Kidney (tissue), 14 donors: ENCODE measurements around the gene PACS1. TPM values are rescaled to one million over a fixed set of nuclear protein-coding genes. Genes with fewer than 3 reads are reported as not detected.

Experiments used
- DNase-seq, 5 donors: peaks; one replicate each; pipeline ENCODE4 v3.0.0-alpha.2; 2013 to 2020
- FAIRE-seq: peaks from 2 replicates; lab custom pipeline; 2012; peaks lifted over from hg19 to GRCh38; lab: Jason Lieb, UNC
- H3K27ac ChIP-seq, 2 donors: one replicate each; pipeline ENCODE4 v1.7.0; 2013; ENCODE audit warnings: low read depth in 2 of 2, low read length in 2 of 2, inconsistent platforms in 1 of 2
- H3K27me3 ChIP-seq: one replicate; pipeline ENCODE4 v1.7.1; 2013; ENCODE audit warnings: low read length, inconsistent platforms; ENCODE audit not compliant: control insufficient read depth, insufficient read depth
- H3K36me3 ChIP-seq, 3 donors: one replicate each; pipeline versions ENCODE4 v1.7.0 to v1.7.1; 2013; ENCODE audit warnings: low read length in 3 of 3, control low read depth in 1 of 3, inconsistent platforms in 1 of 3; ENCODE audit not compliant: insufficient read depth in 3 of 3, control insufficient read depth in 2 of 3
- H3K4me1 ChIP-seq, 3 donors: one replicate each; pipeline versions ENCODE4 v1.7.0 to v1.7.1; 2013; ENCODE audit warnings: low read length in 3 of 3, inconsistent platforms in 1 of 3, low read depth in 1 of 3; ENCODE audit not compliant: control insufficient read depth in 2 of 3, insufficient read depth in 2 of 3
- H3K4me3 ChIP-seq, 3 donors: one replicate each; pipeline versions ENCODE4 v1.7.0 to v1.8.1; 2013; ENCODE audit warnings: low read length in 3 of 3, control low read depth in 1 of 3, inconsistent platforms in 1 of 3
- H3K9ac ChIP-seq, 3 donors: one replicate each; pipeline versions ENCODE4 v1.7.0 to v1.7.1; 2013; ENCODE audit warnings: low read length in 3 of 3, control low read depth in 1 of 3, inconsistent platforms in 1 of 3
- H3K9me3 ChIP-seq, 3 donors: one replicate each; pipeline versions ENCODE4 v1.7.0 to v1.7.1; 2013; ENCODE audit warnings: low read length in 3 of 3, control low read depth in 1 of 3, inconsistent platforms in 1 of 3; ENCODE audit not compliant: control insufficient read depth in 2 of 3, insufficient read depth in 1 of 3
- intact Hi-C: fragments of 100-400 bp; cut with DNase I; formaldehyde crosslinking; loops from one replicate; pipeline ENCODE4 v1.11.1; 2022
- polyA plus RNA-seq: library from polyadenylated mRNA; stranded (reverse); fragments of 350-450 nt; fragmentation: Illumina TruSeq; extraction: RNeasy Lipid Tissue Mini Kit (QIAGEN cat#74804); gene quantifications from one replicate; pipeline ENCODE4 v1.2.3, GENCODE V29; 2014; ENCODE audit warnings: low read depth, low replicate concordance; ENCODE audit not compliant: insufficient read depth
- total RNA-seq: library from RNA; stranded (reverse); fragmentation: NEBNext Ultra II Directional; extraction: Animal tissue kit (Norgen Biotek cat#: 25700); gene quantifications from one replicate; pipeline ENCODE4 v1.2.1, GENCODE V29; 2021
- TF ChIP-seq, protein P1 (sequence below): IDR thresholded peaks from 3 replicates; pipeline ENCODE4 v1.5.1; 2012; ENCODE audit warnings: mild to moderate bottlenecking, moderate library complexity, borderline replicate concordance; ENCODE audit not compliant: insufficient read depth; ENCODE audit errors: extremely low read depth
- donor health status: control.
- donor health status: control.
- donor health status: control.
- donor health status: control.
- donor health status: control.
- donor health status: DM: yes; HTN: yes; CAD: no.
- donor health status: Normal renal cell carcinoma (clear cell type).

The PACS1 gene
- total and polyA plus RNA-seq, 2 donors from 2014 or later, result 23.7 to 91.8 TPM

GRCh38 chr11:66172146-66172545 is 102.1 kb downstream of the PACS1 start:
- TF ChIP-seq, protein P1, sequence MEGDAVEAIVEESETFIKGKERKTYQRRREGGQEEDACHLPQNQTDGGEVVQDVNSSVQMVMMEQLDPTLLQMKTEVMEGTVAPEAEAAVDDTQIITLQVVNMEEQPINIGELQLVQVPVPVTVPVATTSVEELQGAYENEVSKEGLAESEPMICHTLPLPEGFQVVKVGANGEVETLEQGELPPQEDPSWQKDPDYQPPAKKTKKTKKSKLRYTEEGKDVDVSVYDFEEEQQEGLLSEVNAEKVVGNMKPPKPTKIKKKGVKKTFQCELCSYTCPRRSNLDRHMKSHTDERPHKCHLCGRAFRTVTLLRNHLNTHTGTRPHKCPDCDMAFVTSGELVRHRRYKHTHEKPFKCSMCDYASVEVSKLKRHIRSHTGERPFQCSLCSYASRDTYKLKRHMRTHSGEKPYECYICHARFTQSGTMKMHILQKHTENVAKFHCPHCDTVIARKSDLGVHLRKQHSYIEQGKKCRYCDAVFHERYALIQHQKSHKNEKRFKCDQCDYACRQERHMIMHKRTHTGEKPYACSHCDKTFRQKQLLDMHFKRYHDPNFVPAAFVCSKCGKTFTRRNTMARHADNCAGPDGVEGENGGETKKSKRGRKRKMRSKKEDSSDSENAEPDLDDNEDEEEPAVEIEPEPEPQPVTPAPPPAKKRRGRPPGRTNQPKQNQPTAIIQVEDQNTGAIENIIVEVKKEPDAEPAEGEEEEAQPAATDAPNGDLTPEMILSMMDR, result no peak
- no peaks in the 10 kb centered on the region for H3K9me3 ChIP-seq
- H3K36me3 ChIP-seq, result no peaks in the 10 kb centered on the region
- H3K4me3 ChIP-seq, result no peak overlapping the region
- FAIRE-seq, result no peak
- no peaks in the 10 kb centered on the region for H3K27me3 ChIP-seq
- H3K9ac ChIP-seq, result no peak overlapping the region
- intact Hi-C loops, result no loop called here
- DNase-seq, result peak in 4 of 5 donors; percentile 59 to 77 (median 68)
- no peak overlapping the region for H3K27ac ChIP-seq
- H3K4me1 ChIP-seq, result no peaks in the 10 kb centered on the region

- Histone ChIP-seq H3K4me1 (no peaks in the 10 kb centered on the region), H3K9ac (no peak overlapping the region), H3K9me3 (no peaks in the 10 kb centered on the region), H3K36me3 (no peaks in the 10 kb centered on the region), H3K27ac (no peak overlapping the region), H3K27me3 (no peaks in the 10 kb centered on the region), H3K4me3 (no peak overlapping the region)
- intact Hi-C loops, result loop anchor here (5.0 kb wide), 1 partner anchor 191 kb away; no protein-coding TSS in a partner anchor
- DNase-seq (no peak), FAIRE-seq (no peak)
- TF ChIP-seq, protein P1, result no peak
Observed at GRCh38 chr11:66176650-66177049, 106.6 kb downstream of the PACS1 start.

DNA sequence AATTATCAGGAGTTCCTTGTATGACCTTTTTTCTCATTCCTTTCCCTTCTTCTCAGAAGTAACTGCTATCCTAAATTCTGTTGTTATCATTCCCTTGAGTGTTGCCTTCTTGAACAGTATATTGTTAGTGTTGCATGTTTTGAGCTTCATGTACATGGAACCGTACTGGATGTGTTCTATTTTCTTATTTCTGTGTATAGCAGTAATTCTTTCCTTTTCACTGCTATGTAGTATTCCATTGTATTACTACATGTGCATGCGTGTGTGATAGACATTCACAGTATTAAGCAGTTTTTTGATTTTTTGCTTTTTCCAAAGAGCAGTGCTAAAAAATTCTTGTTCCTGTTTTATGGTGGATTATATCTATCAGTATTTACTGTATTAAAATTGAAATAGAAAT is 108.1 kb downstream of the PACS1 start:
- no peak overlapping the region for H3K4me3 ChIP-seq
- DNase-seq (no peak), FAIRE-seq (no peak)
- H3K27ac ChIP-seq, result no peak overlapping the region
- H3K36me3 ChIP-seq, result no peaks in the 10 kb centered on the region
- H3K4me1 ChIP-seq, result no peaks in the 10 kb centered on the region
- no peaks in the 10 kb centered on the region for H3K27me3 ChIP-seq
- intact Hi-C loops, result loop anchor here (5.0 kb wide), 1 partner anchor 189 kb away; no protein-coding TSS in a partner anchor
- TF ChIP-seq, protein P1, result no peak
- H3K9me3 ChIP-seq, result no peaks in the 10 kb centered on the region
- no peak overlapping the region for H3K9ac ChIP-seq

GRCh38 chr11:66178871-66179270 is 108.8 kb downstream of the PACS1 start:
- H3K27me3 ChIP-seq, result no peaks in the 10 kb centered on the region
- no peak overlapping the region for H3K9ac ChIP-seq
- no peaks in the 10 kb centered on the region for H3K9me3 ChIP-seq
- FAIRE-seq (no peak), DNase-seq (no peak)
- TF ChIP-seq, protein P1, result no peak
- intact Hi-C loops, result loop anchor here (5.0 kb wide), 1 partner anchor 188 kb away; no protein-coding TSS in a partner anchor
- H3K4me1 ChIP-seq, result no peaks in the 10 kb centered on the region
- H3K36me3 ChIP-seq, result no peaks in the 10 kb centered on the region
- no peak overlapping the region for H3K27ac ChIP-seq
- no peak overlapping the region for H3K4me3 ChIP-seq
